Measurements from ENCODE around the gene EZH2.

EZH2 gene

DNA sequence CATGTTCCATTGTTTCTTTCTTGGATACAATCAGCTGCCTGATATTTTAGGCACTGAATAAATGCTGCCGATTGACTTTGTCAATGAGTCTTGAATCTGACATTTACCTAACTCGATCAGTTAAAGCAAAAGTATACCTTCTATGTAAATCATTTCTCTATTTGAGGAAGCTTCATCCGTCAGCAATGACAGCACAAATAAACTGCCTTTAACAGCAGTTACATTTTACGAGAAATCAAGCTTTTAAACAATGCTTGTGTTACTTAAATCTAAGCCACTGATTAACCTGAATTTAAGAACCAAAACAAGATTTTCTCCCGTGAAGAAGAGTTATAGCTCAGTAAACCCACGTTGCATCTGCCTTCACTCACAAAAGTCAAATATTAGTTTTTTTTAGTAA lies 114.1 kb downstream of the EZH2 start:
- no peak for DNase-seq (ENCODE audit: low read depth)
- H3K4me3 ChIP-seq (replicated peaks; ENCODE audit: low read depth, low read length), result no peak overlapping the region
- TF ChIP-seq, protein P1, sequence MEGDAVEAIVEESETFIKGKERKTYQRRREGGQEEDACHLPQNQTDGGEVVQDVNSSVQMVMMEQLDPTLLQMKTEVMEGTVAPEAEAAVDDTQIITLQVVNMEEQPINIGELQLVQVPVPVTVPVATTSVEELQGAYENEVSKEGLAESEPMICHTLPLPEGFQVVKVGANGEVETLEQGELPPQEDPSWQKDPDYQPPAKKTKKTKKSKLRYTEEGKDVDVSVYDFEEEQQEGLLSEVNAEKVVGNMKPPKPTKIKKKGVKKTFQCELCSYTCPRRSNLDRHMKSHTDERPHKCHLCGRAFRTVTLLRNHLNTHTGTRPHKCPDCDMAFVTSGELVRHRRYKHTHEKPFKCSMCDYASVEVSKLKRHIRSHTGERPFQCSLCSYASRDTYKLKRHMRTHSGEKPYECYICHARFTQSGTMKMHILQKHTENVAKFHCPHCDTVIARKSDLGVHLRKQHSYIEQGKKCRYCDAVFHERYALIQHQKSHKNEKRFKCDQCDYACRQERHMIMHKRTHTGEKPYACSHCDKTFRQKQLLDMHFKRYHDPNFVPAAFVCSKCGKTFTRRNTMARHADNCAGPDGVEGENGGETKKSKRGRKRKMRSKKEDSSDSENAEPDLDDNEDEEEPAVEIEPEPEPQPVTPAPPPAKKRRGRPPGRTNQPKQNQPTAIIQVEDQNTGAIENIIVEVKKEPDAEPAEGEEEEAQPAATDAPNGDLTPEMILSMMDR (IDR thresholded peaks at IDR 0.05; ENCODE audit: low read length, missing control alignments), result no peak

DNA sequence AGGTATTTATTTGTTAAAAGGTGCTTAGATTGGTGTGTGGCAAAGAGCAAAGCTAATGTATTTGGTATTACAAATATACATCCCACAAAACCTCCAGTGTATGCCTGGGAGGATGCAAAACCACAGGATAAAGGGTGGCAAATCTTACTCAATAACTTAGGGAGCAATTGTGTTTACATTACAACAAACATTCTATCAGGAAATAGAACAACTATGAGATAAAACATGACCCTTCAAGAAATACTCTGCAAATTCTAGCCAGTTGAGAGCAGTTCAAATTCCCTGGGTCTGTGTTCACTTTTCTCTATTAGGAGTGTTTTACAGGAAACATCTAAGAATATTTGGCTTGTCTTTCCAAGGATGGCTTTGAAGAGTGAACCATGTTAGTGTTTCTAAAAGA lies 120.5 kb downstream of the EZH2 start:
- no peak overlapping the region for H3K4me3 ChIP-seq (replicated peaks; ENCODE audit: low read depth, low read length)
- TF ChIP-seq, protein P1 (IDR thresholded peaks at IDR 0.05; ENCODE audit: low read length, missing control alignments), result no peak
- peak; percentile 42 for DNase-seq (ENCODE audit: low read depth)

DNA sequence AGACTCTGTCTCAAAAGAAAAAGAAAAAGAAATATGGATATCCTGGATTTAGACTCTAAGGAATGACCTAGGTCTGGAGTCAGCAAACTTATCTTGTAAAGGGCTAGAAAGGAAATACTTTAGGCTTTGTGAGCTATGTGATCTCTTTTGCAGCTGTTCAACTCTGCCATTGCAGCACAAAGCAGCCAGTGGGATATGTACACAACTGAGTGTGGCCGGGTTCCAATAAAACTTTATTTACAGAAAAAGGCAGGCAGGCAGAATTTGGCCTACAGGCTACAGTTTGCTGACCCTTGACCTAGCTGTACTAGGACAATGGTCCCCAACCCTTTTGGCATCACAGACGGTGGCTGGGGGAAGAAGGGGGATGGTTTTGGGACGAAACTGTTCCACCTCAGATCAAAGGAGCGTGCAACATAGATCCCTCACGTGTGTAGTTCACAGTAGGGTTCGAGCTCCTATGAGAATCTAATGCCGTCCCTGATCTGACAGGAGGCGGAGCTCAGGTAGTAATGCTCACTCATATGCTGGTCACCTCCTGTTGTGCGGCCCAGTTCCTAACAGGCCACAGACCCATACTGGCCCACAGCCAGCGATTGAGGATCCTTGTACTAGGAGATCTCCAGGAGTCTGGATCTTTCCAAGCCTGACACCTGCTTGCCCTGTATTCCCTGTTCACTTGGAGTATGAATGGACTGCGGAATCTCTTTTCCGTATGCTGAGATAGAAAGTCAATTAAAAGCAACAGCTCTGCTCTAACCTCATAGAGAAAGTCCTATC lies 122.4 kb downstream of the EZH2 start:
- no peak overlapping the region for H3K4me3 ChIP-seq (replicated peaks; ENCODE audit: low read depth, low read length)
- DNase-seq (ENCODE audit: low read depth), result no peak
- TF ChIP-seq, protein P1 (IDR thresholded peaks at IDR 0.05; ENCODE audit: low read length, missing control alignments), result no peak

Measured in fibroblast of pulmonary artery (primary cell).